ENCODE data around the gene DOCK4.

The DOCK4 gene

GRCh38 chr7:111682588-111683340 lies 523.4 kb downstream of the DOCK4 start:
- DNase-seq = no peak

GRCh38 chr7:111681242-111681641 lies 525.0 kb downstream of the DOCK4 start:
- no peak for DNase-seq

GRCh38 chr7:111678986-111679385 lies 527.2 kb downstream of the DOCK4 start:
- DNase-seq = no peak

GRCh38 chr7:111678281-111678680 lies 527.9 kb downstream of the DOCK4 start:
- no peak for DNase-seq

- DNase-seq = no peak
Observed at GRCh38 chr7:111677848-111678247, 528.4 kb downstream of the DOCK4 start.

GRCh38 chr7:111676811-111677210 lies 529.4 kb downstream of the DOCK4 start:
- DNase-seq = no peak
